Neural progenitor cell (in vitro differentiated cells): ENCODE results near the gene S100A5.

Experiments used
- EZH2 ChIP-seq: fragments of 200-600 bp; sonication (generic); IDR thresholded peaks from 2 replicates; pipeline ENCODE4 v1.6.1; 2017; ENCODE audit warnings: antibody characterized with exemption, mild to moderate bottlenecking, moderate library complexity
- EZH2phosphoT487 ChIP-seq: fragments of 200-600 bp; sonication (generic); IDR thresholded peaks from 2 replicates; pipeline ENCODE4 v1.6.1; 2017; ENCODE audit warnings: antibody characterized with exemption
- TF ChIP-seq, protein P1 (sequence below): fragments of 200-600 bp; sonication (generic); IDR thresholded peaks from 2 replicates; pipeline ENCODE4 v1.5.1; 2017; ENCODE audit warnings: antibody characterized with exemption, mild to moderate bottlenecking

DNA sequence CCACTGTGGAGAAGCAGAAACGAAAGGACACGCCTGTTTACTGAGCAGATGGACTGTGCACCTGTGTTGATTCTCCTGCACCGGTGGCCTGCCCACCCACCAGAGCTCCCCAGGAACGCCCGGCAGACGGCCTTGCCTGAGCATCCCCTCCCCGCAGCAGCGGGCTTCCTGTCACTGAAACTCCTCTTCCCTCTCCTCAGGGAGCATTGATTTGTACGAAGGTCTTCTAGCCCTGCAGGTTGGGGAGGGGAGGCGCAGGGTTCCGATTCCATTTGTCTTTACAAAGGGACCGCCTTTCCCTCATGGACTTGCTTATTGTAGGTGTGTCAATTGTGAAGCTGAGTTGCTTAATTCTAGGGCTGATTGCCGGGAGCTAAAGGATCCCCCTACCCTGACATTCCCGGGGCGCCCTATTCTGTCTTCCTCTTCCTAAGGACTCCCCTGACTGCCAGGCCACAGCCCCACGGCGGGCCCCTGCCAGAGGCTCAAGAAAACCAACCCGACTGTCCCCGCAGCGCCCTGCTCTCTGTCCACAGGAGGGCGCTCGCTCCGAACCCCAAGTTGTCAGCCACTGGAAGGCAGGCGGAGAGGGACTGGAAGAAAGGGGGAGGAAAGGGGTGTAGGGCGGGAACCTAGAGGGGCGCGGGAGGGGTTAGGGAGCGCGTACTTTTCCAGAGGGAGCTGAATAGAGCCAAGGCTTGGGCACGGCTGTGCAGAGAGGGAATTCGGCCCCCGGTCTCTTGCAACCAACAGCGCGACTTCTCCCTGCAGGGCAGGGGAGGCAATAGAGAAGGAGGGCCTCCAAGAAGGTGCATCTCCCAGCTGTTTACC lies 7.8 kb downstream of the S100A5 start:
- TF ChIP-seq, protein P1, sequence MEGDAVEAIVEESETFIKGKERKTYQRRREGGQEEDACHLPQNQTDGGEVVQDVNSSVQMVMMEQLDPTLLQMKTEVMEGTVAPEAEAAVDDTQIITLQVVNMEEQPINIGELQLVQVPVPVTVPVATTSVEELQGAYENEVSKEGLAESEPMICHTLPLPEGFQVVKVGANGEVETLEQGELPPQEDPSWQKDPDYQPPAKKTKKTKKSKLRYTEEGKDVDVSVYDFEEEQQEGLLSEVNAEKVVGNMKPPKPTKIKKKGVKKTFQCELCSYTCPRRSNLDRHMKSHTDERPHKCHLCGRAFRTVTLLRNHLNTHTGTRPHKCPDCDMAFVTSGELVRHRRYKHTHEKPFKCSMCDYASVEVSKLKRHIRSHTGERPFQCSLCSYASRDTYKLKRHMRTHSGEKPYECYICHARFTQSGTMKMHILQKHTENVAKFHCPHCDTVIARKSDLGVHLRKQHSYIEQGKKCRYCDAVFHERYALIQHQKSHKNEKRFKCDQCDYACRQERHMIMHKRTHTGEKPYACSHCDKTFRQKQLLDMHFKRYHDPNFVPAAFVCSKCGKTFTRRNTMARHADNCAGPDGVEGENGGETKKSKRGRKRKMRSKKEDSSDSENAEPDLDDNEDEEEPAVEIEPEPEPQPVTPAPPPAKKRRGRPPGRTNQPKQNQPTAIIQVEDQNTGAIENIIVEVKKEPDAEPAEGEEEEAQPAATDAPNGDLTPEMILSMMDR, result peak; percentile 97
- TF ChIP-seq EZH2, result no peak
- TF ChIP-seq EZH2phosphoT487, result no peak
